Testis (tissue), 3 donors: ENCODE results near the gene HAUS7. TPM values are rescaled to one million over a fixed set of nuclear protein-coding genes. Genes with fewer than 3 reads are reported as not detected.

ENCODE experiments used
- DNase-seq: peaks from one replicate; pipeline ENCODE4 v3.0.0-alpha.2; 2019
- H3K27ac ChIP-seq, 2 donors: fragments of 200-600 bp; sonication (generic); one replicate each; pipeline ENCODE4 v1.5.1; 2019
- H3K27me3 ChIP-seq: fragments of 200-600 bp; sonication (generic); one replicate; pipeline ENCODE4 v1.5.1; 2019
- H3K36me3 ChIP-seq: fragments of 200-600 bp; sonication (generic); one replicate; pipeline ENCODE4 v1.5.1; 2017; ENCODE audit warnings: low read depth; ENCODE audit errors: missing control alignments
- H3K4me1 ChIP-seq: fragments of 200-600 bp; sonication (generic); one replicate; pipeline ENCODE4 v1.5.1; 2019
- H3K4me3 ChIP-seq, 2 donors: fragments of 200-600 bp; sonication (generic); one replicate each; pipeline ENCODE4 v1.5.1; 2017 to 2019
- H3K9me3 ChIP-seq: fragments of 200-600 bp; sonication (generic); one replicate; pipeline ENCODE4 v1.5.1; 2017
- POLR2A ChIP-seq: fragments of 450-650 bp; IDR thresholded peaks from one replicate; pipeline ENCODE4 v1.6.1; 2017; ENCODE audit warnings: antibody characterized with exemption, mild to moderate bottlenecking, moderate library complexity
- WGBS, 2 donors: methylation state at CpG; one replicate each; pipeline ENCODE4 v1.1.5; 2018; 5-methylcytosine and 5-hydroxymethylcytosine counted together
- intact Hi-C: fragments of 100-400 bp; cut with DNase I; formaldehyde crosslinking; loops from one replicate; pipeline ENCODE4 v1.15.1; 2023; ENCODE audit warnings: low total_unique reads
- polyA plus RNA-seq: library from polyadenylated mRNA; stranded (reverse); fragments of 350-450 nt; fragmentation: Illumina TruSeq; extraction: RNeasy Lipid Tissue Mini Kit (QIAGEN cat#74804); gene quantifications from one replicate; pipeline ENCODE4 v1.2.3, GENCODE V29; 2014; ENCODE audit warnings: low read depth, low replicate concordance; ENCODE audit not compliant: insufficient read depth
- total RNA-seq, 2 donors: library from RNA; depleted of rRNA; stranded (reverse); fragments of >200 nt; gene quantifications; one replicate each; pipeline ENCODE4 v1.2.3, GENCODE V29; 2016
- TF ChIP-seq, protein P1 (sequence below), 3 experiments: fragments of 450-650 bp in 2 of 3; fragments of 200-600 bp in 1 of 3; sonication (generic) in 1 of 3; IDR thresholded peaks; one replicate each; pipeline ENCODE4 v1.5.1; 2016 to 2019; ENCODE audit warnings: antibody characterized with exemption in 3 of 3, mild to moderate bottlenecking in 2 of 3, moderate library complexity in 1 of 3

The HAUS7 gene
- total and polyA plus RNA-seq, 3 donors from 2014 or later, result 18.0 to 35.2 (median 34.0) TPM

DNA sequence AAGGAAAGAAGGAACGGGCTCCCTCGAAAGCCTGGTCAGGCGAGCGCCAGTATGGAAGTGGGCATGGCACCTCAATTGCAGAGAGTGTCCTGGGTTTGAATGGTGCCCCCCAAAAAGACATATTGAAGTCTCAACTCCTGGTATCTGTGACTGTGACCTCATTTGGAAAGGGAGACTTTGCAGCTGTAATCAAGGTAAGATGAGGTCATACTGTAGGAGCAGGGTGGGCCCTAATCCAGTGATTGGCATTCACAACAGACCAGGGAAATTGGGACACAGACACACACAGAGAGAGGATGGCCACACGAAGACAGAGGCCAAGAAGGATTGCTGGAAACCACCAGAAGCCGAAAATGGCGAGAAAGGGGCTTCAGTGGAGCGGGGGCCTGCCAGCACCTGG is 52.7 kb downstream of the HAUS7 start:
- intact Hi-C loops, result no loop called here
- no peaks in the 10 kb centered on the region for H3K9me3 ChIP-seq
- DNase-seq, result no peak
- H3K4me3 ChIP-seq, result no peak overlapping the region
- H3K27ac ChIP-seq, result no peak overlapping the region
- no peaks in the 10 kb centered on the region for H3K36me3 ChIP-seq
- 93 to 97% methylated on average over 7 to 8 of the region's 8 CpGs for WGBS, 2 donors
- TF ChIP-seq POLR2A, result no peak
- TF ChIP-seq, protein P1, sequence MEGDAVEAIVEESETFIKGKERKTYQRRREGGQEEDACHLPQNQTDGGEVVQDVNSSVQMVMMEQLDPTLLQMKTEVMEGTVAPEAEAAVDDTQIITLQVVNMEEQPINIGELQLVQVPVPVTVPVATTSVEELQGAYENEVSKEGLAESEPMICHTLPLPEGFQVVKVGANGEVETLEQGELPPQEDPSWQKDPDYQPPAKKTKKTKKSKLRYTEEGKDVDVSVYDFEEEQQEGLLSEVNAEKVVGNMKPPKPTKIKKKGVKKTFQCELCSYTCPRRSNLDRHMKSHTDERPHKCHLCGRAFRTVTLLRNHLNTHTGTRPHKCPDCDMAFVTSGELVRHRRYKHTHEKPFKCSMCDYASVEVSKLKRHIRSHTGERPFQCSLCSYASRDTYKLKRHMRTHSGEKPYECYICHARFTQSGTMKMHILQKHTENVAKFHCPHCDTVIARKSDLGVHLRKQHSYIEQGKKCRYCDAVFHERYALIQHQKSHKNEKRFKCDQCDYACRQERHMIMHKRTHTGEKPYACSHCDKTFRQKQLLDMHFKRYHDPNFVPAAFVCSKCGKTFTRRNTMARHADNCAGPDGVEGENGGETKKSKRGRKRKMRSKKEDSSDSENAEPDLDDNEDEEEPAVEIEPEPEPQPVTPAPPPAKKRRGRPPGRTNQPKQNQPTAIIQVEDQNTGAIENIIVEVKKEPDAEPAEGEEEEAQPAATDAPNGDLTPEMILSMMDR (IDR thresholded peaks at IDR 0.05), result no peak
- H3K4me1 ChIP-seq, result no peaks in the 10 kb centered on the region
- no peaks in the 10 kb centered on the region for H3K27me3 ChIP-seq

DNA sequence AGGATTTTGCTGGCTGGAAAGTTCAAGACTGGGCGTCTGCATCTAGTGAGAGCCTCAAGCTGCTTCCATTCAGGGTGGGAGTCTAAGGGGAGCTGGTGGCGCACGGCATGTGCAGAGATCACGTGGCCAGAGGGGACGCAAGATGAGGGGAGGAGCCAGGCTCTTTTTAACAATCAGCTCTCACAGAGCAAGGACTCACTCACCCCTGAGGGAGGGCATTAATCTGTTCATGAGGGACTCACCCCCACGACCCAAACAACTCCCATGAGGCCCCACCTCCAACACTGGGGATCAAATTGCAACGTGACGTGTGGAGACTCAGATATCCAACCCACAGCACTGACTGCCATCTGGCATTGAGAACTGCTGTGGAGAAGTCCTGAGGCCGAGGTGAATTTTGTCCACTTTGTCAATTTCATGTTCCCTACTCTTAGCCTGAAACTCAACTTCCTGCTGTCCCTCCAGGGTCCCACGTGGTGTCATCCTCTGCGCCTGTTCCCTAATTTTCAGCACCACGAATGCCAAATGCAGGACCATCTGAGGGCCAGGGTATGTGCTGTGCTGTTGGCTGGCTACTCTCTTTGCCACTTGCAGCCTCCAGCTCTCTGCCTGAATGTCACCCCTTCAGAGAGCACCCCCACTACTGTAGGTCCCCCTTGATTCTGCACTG is 53.5 kb downstream of the HAUS7 start:
- H3K4me1 ChIP-seq, result no peaks in the 10 kb centered on the region
- intact Hi-C loops, result no loop called here
- H3K9me3 ChIP-seq, result no peaks in the 10 kb centered on the region
- H3K27me3 ChIP-seq, result no peaks in the 10 kb centered on the region
- TF ChIP-seq, protein P1 (IDR thresholded peaks at IDR 0.05), result no peak
- TF ChIP-seq POLR2A, result no peak
- no peak overlapping the region for H3K4me3 ChIP-seq
- H3K27ac ChIP-seq, result no peak overlapping the region
- no peak for DNase-seq
- no peaks in the 10 kb centered on the region for H3K36me3 ChIP-seq
- 56 to 67% methylated on average over 3 to 12 of the region's 12 CpGs for WGBS, 2 donors

DNA sequence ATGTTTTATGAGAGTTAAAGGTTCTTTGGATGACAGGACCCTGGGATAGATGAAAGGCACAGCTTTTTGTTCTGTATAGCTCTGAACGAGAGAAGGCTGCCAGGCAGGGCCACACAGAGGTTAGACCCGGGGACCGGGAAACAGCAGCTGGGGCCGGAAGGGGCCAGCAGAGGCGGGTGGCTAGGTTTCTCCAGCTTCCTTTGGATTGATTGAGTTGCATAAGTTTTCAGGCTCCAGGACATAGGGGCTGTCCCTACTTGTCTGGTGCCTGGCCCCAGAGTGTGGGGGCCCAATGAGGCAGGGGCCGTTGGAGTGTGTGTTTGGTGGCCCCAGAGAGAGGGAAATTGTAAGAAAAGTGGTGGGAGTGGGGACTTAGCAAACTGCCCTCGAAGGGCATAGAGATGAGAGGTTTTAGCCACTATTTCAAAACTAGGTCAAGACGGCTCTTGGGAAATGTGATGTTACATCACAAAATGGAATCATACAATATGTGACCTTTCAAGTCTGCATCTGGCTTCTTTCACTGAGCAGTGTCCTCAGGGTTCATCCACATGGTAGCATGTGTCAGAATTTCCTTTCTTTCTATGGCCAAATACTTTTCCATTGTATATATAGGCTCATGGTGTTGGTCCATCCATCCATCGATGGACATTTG is 55.4 kb downstream of the HAUS7 start:
- no peak for DNase-seq
- intact Hi-C loops, result no loop called here
- no peak overlapping the region for H3K4me3 ChIP-seq
- H3K9me3 ChIP-seq, result no peaks in the 10 kb centered on the region
- WGBS, 2 donors, result 73 to 78% methylated on average over 9 of the region's 9 CpGs
- no peak for TF ChIP-seq POLR2A
- TF ChIP-seq, protein P1 (IDR thresholded peaks at IDR 0.05), result no peak
- H3K27ac ChIP-seq, result no peak overlapping the region
- no peaks in the 10 kb centered on the region for H3K27me3 ChIP-seq
- H3K36me3 ChIP-seq, result no peaks in the 10 kb centered on the region
- H3K4me1 ChIP-seq, result no peaks in the 10 kb centered on the region

DNA sequence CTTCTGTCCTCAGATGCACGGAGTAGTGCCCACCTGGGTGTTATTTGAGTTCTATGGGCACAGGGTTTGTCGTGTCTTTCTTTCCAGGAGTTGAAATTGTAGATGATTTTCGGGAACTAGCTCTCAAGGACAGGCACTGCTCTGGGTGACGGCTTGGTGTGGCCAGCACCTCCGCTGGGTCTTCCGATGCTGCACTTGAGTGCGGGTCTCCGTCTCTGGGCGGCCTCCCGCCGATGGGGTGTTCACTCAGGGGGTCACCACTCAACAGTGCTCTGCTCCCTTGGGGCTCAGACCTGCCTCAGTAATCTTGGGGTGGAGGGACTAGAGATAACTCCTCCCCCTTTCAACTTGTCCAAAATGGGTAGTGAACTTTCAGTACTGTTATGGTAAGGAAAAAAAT is 56.6 kb downstream of the HAUS7 start:
- Histone ChIP-seq H3K36me3 (no peaks in the 10 kb centered on the region), H3K4me3 (no peak overlapping the region), H3K4me1 (no peaks in the 10 kb centered on the region), H3K9me3 (no peaks in the 10 kb centered on the region), H3K27ac (no peak overlapping the region), H3K27me3 (no peaks in the 10 kb centered on the region)
- no peak for DNase-seq
- WGBS, 2 donors, result 64 to 80% methylated on average over 1 to 9 of the region's 11 CpGs
- intact Hi-C loops, result no loop called here
- no peak for TF ChIP-seq POLR2A
- TF ChIP-seq, protein P1 (IDR thresholded peaks at IDR 0.05), result no peak
